ENCODE measurements around the gene OVCA2.

OVCA2 gene

DNA sequence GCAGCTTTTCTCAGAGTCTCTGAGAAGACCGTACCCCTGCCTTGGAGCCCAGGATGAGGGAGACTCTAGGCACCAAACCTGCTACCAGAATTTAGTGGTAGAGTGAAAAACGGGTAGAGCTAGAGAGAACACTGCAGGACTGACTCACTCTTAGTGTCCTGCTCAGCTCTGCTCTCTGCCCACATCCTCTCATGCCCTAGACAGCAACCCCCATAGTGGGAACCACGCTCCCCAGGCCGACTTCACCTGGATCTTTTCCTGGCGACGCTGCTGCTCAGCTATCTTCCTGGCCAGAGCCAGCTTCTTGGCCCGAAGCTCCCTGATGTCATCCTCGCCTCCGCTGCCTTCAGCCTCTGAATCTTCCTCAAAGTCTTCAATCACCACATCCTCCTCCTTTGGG is 39.7 kb downstream of the OVCA2 start:
- peaks cover 19 to 84% (median 53%) of the 10 kb centered on the region in 3 donors for H3K36me3 ChIP-seq
- H3K4me3 ChIP-seq: no peak overlapping the region
- intact Hi-C loops (cut with DNase I; ENCODE audit: low total_unique reads): no loop called here
- DNase-seq: no peak
- peaks cover 0 to 29% (median 16%) of the 10 kb centered on the region in 4 donors for H3K4me1 ChIP-seq
- H3K27ac ChIP-seq: no peak overlapping the region
- TF ChIP-seq, protein P1, sequence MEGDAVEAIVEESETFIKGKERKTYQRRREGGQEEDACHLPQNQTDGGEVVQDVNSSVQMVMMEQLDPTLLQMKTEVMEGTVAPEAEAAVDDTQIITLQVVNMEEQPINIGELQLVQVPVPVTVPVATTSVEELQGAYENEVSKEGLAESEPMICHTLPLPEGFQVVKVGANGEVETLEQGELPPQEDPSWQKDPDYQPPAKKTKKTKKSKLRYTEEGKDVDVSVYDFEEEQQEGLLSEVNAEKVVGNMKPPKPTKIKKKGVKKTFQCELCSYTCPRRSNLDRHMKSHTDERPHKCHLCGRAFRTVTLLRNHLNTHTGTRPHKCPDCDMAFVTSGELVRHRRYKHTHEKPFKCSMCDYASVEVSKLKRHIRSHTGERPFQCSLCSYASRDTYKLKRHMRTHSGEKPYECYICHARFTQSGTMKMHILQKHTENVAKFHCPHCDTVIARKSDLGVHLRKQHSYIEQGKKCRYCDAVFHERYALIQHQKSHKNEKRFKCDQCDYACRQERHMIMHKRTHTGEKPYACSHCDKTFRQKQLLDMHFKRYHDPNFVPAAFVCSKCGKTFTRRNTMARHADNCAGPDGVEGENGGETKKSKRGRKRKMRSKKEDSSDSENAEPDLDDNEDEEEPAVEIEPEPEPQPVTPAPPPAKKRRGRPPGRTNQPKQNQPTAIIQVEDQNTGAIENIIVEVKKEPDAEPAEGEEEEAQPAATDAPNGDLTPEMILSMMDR (IDR thresholded peaks at IDR 0.05): no peak
- H3K27me3 ChIP-seq: no peaks in the 10 kb centered on the region
- H3K9me3 ChIP-seq: no peaks in the 10 kb centered on the region

DNA sequence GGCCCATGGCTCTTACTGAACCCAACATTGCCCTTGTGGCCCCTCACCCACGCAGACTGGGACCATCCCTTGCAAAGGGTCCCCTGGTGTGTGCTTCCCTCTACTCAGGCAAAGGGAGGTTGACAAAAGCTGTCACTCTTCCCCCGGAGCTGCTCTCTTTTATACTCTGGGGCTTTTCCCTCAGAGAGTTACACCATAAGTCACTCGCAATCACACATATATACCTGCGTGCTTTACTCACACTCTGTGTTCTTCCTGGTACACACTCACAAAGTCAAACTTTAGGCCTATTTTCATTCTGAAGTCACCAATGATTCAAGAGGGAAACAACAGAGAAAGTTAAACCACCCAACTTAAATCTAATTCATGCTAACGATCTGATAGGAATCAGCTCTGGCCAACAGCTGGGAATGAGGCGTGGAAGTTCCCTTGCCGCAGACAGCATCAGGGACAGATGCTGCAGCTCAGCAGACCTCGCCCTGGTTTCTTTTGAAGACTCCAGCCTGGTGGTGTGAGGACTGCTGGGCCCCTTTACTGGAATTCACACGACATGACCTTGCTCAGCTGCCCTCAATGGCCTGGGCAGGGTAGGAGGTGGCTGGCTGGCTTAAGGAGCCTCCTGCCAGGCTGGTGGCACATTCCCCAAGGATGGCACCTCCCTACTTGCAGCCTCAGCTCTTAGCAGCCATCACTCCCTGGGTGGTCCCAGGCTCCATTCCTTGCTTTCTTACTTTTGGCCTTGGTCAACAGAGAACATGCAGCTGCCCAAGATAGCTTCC is 40.4 kb downstream of the OVCA2 start:
- no peak for DNase-seq
- TF ChIP-seq, protein P1 (IDR thresholded peaks at IDR 0.05): no peak
- Histone ChIP-seq H3K4me3 (no peak overlapping the region), H3K9me3 (no peaks in the 10 kb centered on the region), H3K27ac (no peak overlapping the region), H3K4me1 (peaks cover 0 to 34% (median 16%) of the 10 kb centered on the region in 4 donors), H3K36me3 (peaks cover 19 to 78% (median 47%) of the 10 kb centered on the region in 3 donors), H3K27me3 (no peaks in the 10 kb centered on the region)
- intact Hi-C loops (cut with DNase I; ENCODE audit: low total_unique reads): no loop called here

DNA sequence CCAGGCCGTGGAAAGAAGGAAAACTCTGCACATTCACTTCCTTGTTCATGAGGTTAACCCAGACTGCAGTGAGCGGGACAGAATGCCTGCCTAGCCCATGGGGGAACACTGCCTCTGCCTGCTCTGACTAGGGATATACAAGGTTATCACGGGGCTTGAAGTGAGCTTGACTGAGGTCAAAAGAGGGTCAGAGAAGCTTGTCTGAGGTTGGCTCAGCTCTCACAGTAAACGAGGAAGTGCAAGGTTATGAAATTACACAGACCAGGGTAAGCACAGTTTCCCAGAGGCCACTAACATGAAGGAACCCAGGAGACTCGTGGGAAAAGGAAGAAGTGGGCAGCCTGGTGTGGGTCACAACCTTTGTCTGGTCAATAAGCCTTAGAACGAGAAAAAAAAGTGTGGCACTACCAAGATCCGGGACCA is 41.8 kb downstream of the OVCA2 start:
- peaks cover 0 to 48% (median 25%) of the 10 kb centered on the region in 4 donors for H3K4me1 ChIP-seq
- intact Hi-C loops (cut with DNase I; ENCODE audit: low total_unique reads): no loop called here
- H3K4me3 ChIP-seq: no peak overlapping the region
- H3K9me3 ChIP-seq: no peaks in the 10 kb centered on the region
- DNase-seq: no peak
- TF ChIP-seq, protein P1 (IDR thresholded peaks at IDR 0.05): no peak
- H3K27ac ChIP-seq: peak overlapping the region; percentile 31 to 46
- H3K27me3 ChIP-seq: no peaks in the 10 kb centered on the region
- H3K36me3 ChIP-seq: peaks cover 19 to 73% (median 33%) of the 10 kb centered on the region in 3 donors

DNA sequence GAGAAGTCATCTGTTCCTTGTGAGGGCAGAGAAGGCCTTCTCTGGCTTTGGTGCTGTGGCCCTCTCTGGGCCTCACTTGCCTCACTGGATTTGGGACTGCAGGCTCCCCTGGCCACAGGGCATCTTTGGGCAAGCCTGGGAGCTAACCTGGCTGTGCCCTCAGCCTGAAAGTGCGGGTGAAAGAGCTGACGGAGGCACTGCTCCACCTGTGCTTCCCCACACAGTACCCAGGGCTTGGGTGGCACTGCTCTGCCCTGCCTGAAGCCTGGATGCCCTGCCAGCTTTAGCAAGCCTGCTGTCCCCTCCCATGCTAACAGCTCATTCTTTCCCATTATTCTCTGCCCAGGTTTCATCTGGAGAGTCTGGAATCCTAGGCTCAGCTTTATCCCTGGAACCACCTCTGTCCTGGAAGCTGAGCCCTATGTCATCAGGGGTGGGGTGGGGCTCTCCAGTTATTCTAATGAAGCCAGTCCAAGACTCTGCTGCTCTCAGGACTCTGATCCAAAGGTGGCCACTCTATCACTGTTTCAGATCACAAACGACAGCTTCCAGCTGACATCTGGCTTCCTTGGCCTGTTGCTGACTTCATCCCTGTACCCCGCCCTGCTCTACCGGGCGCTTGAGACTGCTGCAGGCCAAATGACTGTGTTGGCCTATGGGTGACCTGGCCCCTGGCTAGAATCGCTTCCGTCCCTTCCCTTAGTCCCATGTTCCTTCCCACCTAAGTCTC is 42.4 kb downstream of the OVCA2 start:
- peak in 1 of 2 donors; percentile 80 for DNase-seq
- intact Hi-C loops (cut with DNase I; ENCODE audit: low total_unique reads): no loop called here

More for the DNA sequence above, 42.4 kb downstream of the OVCA2 start:
- no peaks in the 10 kb centered on the region for H3K27me3 ChIP-seq
- H3K4me1 ChIP-seq: peaks cover 0 to 54% (median 28%) of the 10 kb centered on the region in 4 donors
- peaks cover 15 to 67% (median 28%) of the 10 kb centered on the region in 3 donors for H3K36me3 ChIP-seq
- no peak overlapping the region for H3K4me3 ChIP-seq
- H3K9me3 ChIP-seq: no peaks in the 10 kb centered on the region
- TF ChIP-seq, protein P1 (IDR thresholded peaks at IDR 0.05): no peak
- peak overlapping the region; percentile 31 to 46 for H3K27ac ChIP-seq
